ENCODE measurements around the gene SELENOM.
A peak's percentile ranks its signal among the peaks of the same experiment; 100 is the strongest.

Gene SELENOM

GRCh38 chr22:31144223-31144622 lies 36.9 kb upstream of the SELENOM start:
- no peak for DNase-seq (ENCODE audit: low read depth, low spot score)
- TF ChIP-seq EZH2 (IDR thresholded peaks at IDR 0.05) = no peak
- no peak for TF ChIP-seq POLR2AphosphoS5 (IDR thresholded peaks at IDR 0.05; ENCODE audit: borderline replicate concordance, low read depth, low read length)
- TF ChIP-seq FOXP2 (optimal IDR thresholded peaks at IDR 0.05; ENCODE audit: control extremely low read depth, extremely low read length, insufficient read depth) = no peak
- H3K4me3 ChIP-seq = no peak overlapping the region
- no peak overlapping the region for H3K27ac ChIP-seq
- no peaks in the 10 kb centered on the region for H3K36me3 ChIP-seq (ENCODE audit: insufficient read depth, low read length)
- no peaks in the 10 kb centered on the region for H3K9me3 ChIP-seq (ENCODE audit: low read depth, low read length)
- H3K9ac ChIP-seq (ENCODE audit: insufficient read length) = no peak overlapping the region

DNA sequence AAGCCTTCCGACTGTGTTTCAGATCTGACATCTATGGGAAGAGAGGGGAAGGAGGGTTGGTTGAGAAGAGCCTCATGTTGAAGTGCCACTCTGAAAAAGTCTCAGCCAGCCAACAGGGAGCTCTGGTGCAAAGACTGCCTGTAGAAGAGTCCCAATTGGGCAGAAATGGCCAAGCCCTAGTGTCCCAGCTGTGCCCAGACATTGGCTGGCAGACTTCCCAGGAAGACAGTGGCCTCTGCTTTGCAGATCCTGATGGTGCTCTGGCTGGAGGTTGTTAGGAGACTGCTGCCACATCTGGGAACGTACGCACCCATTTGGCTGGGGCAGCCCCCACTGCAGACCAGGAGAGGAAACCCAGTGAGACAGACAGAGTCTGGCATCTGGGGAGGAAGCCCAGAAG lies 36.2 kb upstream of the SELENOM start:
- H3K9ac ChIP-seq (ENCODE audit: insufficient read length) = no peak overlapping the region
- H3K9me3 ChIP-seq (ENCODE audit: low read depth, low read length) = no peaks in the 10 kb centered on the region
- H3K4me3 ChIP-seq = no peak overlapping the region
- H3K36me3 ChIP-seq (ENCODE audit: insufficient read depth, low read length) = no peaks in the 10 kb centered on the region
- no peak for DNase-seq (ENCODE audit: low read depth, low spot score)
- TF ChIP-seq POLR2AphosphoS5 (IDR thresholded peaks at IDR 0.05; ENCODE audit: borderline replicate concordance, low read depth, low read length) = no peak
- no peak for TF ChIP-seq EZH2 (IDR thresholded peaks at IDR 0.05)
- TF ChIP-seq FOXP2 (optimal IDR thresholded peaks at IDR 0.05; ENCODE audit: control extremely low read depth, extremely low read length, insufficient read depth) = no peak
- no peak overlapping the region for H3K27ac ChIP-seq

DNA sequence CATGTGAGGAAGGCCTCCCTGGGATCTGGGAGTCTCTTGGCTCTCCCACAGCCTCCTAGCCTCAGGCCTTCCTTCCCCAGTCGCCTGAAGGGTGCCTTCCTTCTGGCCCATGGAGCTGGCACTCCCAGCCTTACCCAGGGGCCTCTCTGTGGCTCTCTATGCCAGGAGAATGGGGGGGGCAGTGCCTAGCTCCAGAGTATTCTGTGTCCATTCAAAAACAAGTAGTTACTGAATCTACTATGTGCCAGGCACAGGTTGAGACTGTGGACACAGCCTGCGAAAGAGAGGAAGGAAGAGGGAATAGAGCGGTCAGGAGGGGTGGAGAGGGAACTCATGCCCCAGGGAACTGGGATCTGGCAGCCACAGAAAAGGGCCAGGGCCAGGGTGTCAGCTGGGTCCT lies 35.7 kb upstream of the SELENOM start:
- H3K27ac ChIP-seq = no peak overlapping the region
- no peak for TF ChIP-seq FOXP2 (optimal IDR thresholded peaks at IDR 0.05; ENCODE audit: control extremely low read depth, extremely low read length, insufficient read depth)
- no peak for TF ChIP-seq POLR2AphosphoS5 (IDR thresholded peaks at IDR 0.05; ENCODE audit: borderline replicate concordance, low read depth, low read length)
- TF ChIP-seq EZH2 (IDR thresholded peaks at IDR 0.05) = no peak
- no peak overlapping the region for H3K9ac ChIP-seq (ENCODE audit: insufficient read length)
- H3K9me3 ChIP-seq (ENCODE audit: low read depth, low read length) = no peaks in the 10 kb centered on the region
- H3K36me3 ChIP-seq (ENCODE audit: insufficient read depth, low read length) = no peaks in the 10 kb centered on the region
- no peak overlapping the region for H3K4me3 ChIP-seq
- DNase-seq (ENCODE audit: low read depth, low spot score) = no peak

GRCh38 chr22:31142285-31142684 lies 34.9 kb upstream of the SELENOM start:
- H3K4me3 ChIP-seq = no peak overlapping the region
- no peaks in the 10 kb centered on the region for H3K36me3 ChIP-seq (ENCODE audit: insufficient read depth, low read length)
- no peak overlapping the region for H3K9ac ChIP-seq (ENCODE audit: insufficient read length)
- no peak for DNase-seq (ENCODE audit: low read depth, low spot score)
- H3K9me3 ChIP-seq (ENCODE audit: low read depth, low read length) = no peaks in the 10 kb centered on the region
- no peak for TF ChIP-seq POLR2AphosphoS5 (IDR thresholded peaks at IDR 0.05; ENCODE audit: borderline replicate concordance, low read depth, low read length)
- TF ChIP-seq EZH2 (IDR thresholded peaks at IDR 0.05) = no peak
- TF ChIP-seq FOXP2 (optimal IDR thresholded peaks at IDR 0.05; ENCODE audit: control extremely low read depth, extremely low read length, insufficient read depth) = no peak
- no peak overlapping the region for H3K27ac ChIP-seq

DNA sequence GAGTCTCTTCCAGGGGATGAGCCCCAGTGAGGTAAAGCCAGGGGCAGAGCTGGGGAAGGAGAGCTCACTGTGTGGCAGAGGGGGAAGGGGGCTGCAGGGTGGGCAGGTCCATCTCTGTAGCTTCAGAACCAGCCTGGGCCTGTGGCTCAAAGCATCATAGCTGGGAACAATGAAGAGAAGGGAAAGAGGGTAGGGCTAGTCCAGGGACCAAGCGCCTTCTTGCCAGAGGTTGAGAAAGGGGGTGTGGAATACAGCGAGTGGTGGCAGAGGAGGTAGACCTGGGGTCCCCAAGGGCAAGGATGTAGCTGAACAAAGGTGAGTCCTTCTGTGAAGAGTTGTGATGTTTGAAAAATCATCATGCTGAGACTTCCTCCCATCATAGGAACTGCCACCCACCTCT lies 34.2 kb upstream of the SELENOM start:
- Histone ChIP-seq H3K36me3 (ENCODE audit: insufficient read depth, low read length) (no peaks in the 10 kb centered on the region), H3K9me3 (ENCODE audit: low read depth, low read length) (no peaks in the 10 kb centered on the region), H3K4me3 (no peak overlapping the region), H3K9ac (ENCODE audit: insufficient read length) (no peak overlapping the region), H3K27ac (no peak overlapping the region)
- no peak for TF ChIP-seq POLR2AphosphoS5 (IDR thresholded peaks at IDR 0.05; ENCODE audit: borderline replicate concordance, low read depth, low read length)
- no peak for TF ChIP-seq FOXP2 (optimal IDR thresholded peaks at IDR 0.05; ENCODE audit: control extremely low read depth, extremely low read length, insufficient read depth)
- no peak for TF ChIP-seq EZH2 (IDR thresholded peaks at IDR 0.05)
- DNase-seq (ENCODE audit: low read depth, low spot score) = no peak

GRCh38 chr22:31140746-31141145 lies 33.4 kb upstream of the SELENOM start:
- TF ChIP-seq FOXP2 (optimal IDR thresholded peaks at IDR 0.05; ENCODE audit: control extremely low read depth, extremely low read length, insufficient read depth) (no peak), EZH2 (IDR thresholded peaks at IDR 0.05) (no peak), POLR2AphosphoS5 (IDR thresholded peaks at IDR 0.05; ENCODE audit: borderline replicate concordance, low read depth, low read length) (no peak)
- Histone ChIP-seq H3K27ac (0 out of 2 replicates have a peak overlapping the region, but pooled peaks have one; percentile 19), H3K4me3 (peak overlapping the region; percentile 49), H3K9ac (ENCODE audit: insufficient read length) (no peak overlapping the region), H3K36me3 (ENCODE audit: insufficient read depth, low read length) (no peaks in the 10 kb centered on the region), H3K9me3 (ENCODE audit: low read depth, low read length) (no peaks in the 10 kb centered on the region)
- no peak for DNase-seq (ENCODE audit: low read depth, low spot score)

- no peak for DNase-seq (ENCODE audit: low read depth, low spot score)
- Histone ChIP-seq H3K9ac (ENCODE audit: insufficient read length) (no peak within 1 kb of the TSS), H3K4me3 (peak within 1 kb of the TSS; percentile 49), H3K9me3 (ENCODE audit: low read depth, low read length) (no peaks in the 10 kb centered on the region), H3K36me3 (ENCODE audit: insufficient read depth, low read length) (no peaks in the 10 kb centered on the region), H3K27ac (0 out of 2 replicates have a peak within 1 kb of the TSS, but pooled peaks have one; percentile 19)
- TF ChIP-seq POLR2AphosphoS5 (IDR thresholded peaks at IDR 0.05; ENCODE audit: borderline replicate concordance, low read depth, low read length) (peak; percentile 24; the same call in 1 of the 2 replicates), FOXP2 (optimal IDR thresholded peaks at IDR 0.05; ENCODE audit: control extremely low read depth, extremely low read length, insufficient read depth) (no peak)
Measured at GRCh38 chr22:31139866-31140716, 32.7 kb upstream of the SELENOM start, which contains the start of gene PLA2G3. Gene PLA2G3, minus strand, starts transcription at chr22:31140508. Its CDS starts 154 bp downstream, at chr22:31140354.

DNA sequence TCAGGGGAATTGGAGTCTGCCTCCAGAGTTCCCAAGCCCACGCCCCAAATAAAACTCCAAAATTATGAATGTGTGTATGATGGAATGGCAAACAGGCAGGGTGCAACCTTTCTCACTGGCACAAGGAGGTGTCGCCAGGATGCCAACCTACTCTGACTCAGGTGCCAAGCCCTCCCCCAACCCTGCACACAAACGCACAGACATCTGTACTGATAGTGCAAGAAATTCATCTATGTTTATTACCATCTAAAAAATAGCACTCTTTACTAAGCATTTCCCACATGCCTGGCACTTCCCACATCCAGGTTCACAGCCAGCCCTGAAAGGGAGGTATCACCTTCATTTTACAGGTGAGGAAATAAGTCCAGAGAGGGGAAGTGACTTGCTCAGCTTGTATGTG lies 31.7 kb upstream of the SELENOM start:
- H3K9me3 ChIP-seq (ENCODE audit: low read depth, low read length) = no peaks in the 10 kb centered on the region
- no peak for DNase-seq (ENCODE audit: low read depth, low spot score)
- TF ChIP-seq EZH2 (IDR thresholded peaks at IDR 0.05) (no peak), POLR2AphosphoS5 (IDR thresholded peaks at IDR 0.05; ENCODE audit: borderline replicate concordance, low read depth, low read length) (no peak), FOXP2 (optimal IDR thresholded peaks at IDR 0.05; ENCODE audit: control extremely low read depth, extremely low read length, insufficient read depth) (no peak)
- H3K36me3 ChIP-seq (ENCODE audit: insufficient read depth, low read length) = no peaks in the 10 kb centered on the region
- no peak overlapping the region for H3K4me3 ChIP-seq
- H3K9ac ChIP-seq (ENCODE audit: insufficient read length) = no peak overlapping the region
- H3K27ac ChIP-seq = no peak overlapping the region
